Tibial nerve (tissue), 4 donors: Measurements from ENCODE around the gene AKR1B15. TPM values are rescaled to one million over a fixed set of nuclear protein-coding genes. Genes with fewer than 3 reads are reported as not detected.

Experiments used
- DNase-seq, 2 donors: peaks; one replicate each; pipeline ENCODE4 v3.0.0-alpha.2; 2019; ENCODE audit warnings: low spot score in 2 of 2
- H3K27ac ChIP-seq, 4 donors: fragments of 200-600 bp; sonication (generic) in 3 of 4; one replicate each; pipeline ENCODE4 v1.5.1; 2017 to 2019; ENCODE audit warnings: mild to moderate bottlenecking in 1 of 4
- H3K27me3 ChIP-seq, 2 donors: fragments of 200-600 bp; sonication (generic) in 1 of 2; one replicate each; pipeline versions ENCODE4 v1.5.1 to v1.6.0; 2017 to 2019
- H3K36me3 ChIP-seq, 3 donors: fragments of 200-600 bp; sonication (generic); one replicate each; pipeline ENCODE4 v1.5.1; 2018 to 2019
- H3K4me1 ChIP-seq, 4 donors: fragments of 200-600 bp; sonication (generic) in 3 of 4; one replicate each; pipeline ENCODE4 v1.5.1; 2017 to 2019
- H3K4me3 ChIP-seq, 4 donors: fragments of 200-600 bp; sonication (generic) in 3 of 4; one replicate each; pipeline ENCODE4 v1.5.1; 2017 to 2019; ENCODE audit warnings: mild to moderate bottlenecking in 1 of 4, moderate library complexity in 1 of 4
- H3K9me3 ChIP-seq, 4 donors: fragments of 200-600 bp; sonication (generic) in 3 of 4; one replicate each; pipeline ENCODE4 v1.5.1; 2017 to 2019
- EP300 ChIP-seq, 2 donors: sonication (generic); formaldehyde crosslinking; IDR thresholded peaks; one replicate each; pipeline ENCODE4 v1.6.1; 2017; ENCODE audit warnings: antibody characterized with exemption in 2 of 2, mild to moderate bottlenecking in 1 of 2
- POLR2A ChIP-seq, 2 donors: fragments of 450-650 bp; IDR thresholded peaks; one replicate each; pipeline ENCODE4 v1.6.1; 2017; ENCODE audit warnings: antibody characterized with exemption in 2 of 2, mild to moderate bottlenecking in 2 of 2, moderate library complexity in 2 of 2
- WGBS, 2 donors: methylation state at CpG; one replicate each; pipeline ENCODE4 v1.1.5; 2018; 5-methylcytosine and 5-hydroxymethylcytosine counted together
- total RNA-seq, 4 donors: library from RNA; depleted of rRNA; stranded (reverse); fragments of >200 nt; gene quantifications; one replicate each; pipeline ENCODE4 v1.1.0, GENCODE V29; 2016
- TF ChIP-seq, protein P1 (sequence below), 5 experiments: fragments of 200-600 bp in 3 of 5; fragments of 450-650 bp in 2 of 5; sonication (generic) in 3 of 5; IDR thresholded peaks; one replicate each; pipeline ENCODE4 v1.5.1; 2016 to 2019; ENCODE audit warnings: antibody characterized with exemption in 5 of 5, mild to moderate bottlenecking in 3 of 5, moderate library complexity in 2 of 5

Gene AKR1B15
- total RNA-seq, 4 donors from 2014 or later: 0.22 to 5.5 (median 1.4) TPM

GRCh38 chr7:134601459-134601858, 52.5 kb downstream of the AKR1B15 start:
- DNase-seq: no peak
- no peak overlapping the region for H3K4me3 ChIP-seq
- H3K9me3 ChIP-seq: no peaks in the 10 kb centered on the region
- H3K36me3 ChIP-seq: no peaks in the 10 kb centered on the region
- TF ChIP-seq EP300 (IDR thresholded peaks at IDR 0.05) (no peak), POLR2A (IDR thresholded peaks at IDR 0.05) (no peak)
- TF ChIP-seq, protein P1, sequence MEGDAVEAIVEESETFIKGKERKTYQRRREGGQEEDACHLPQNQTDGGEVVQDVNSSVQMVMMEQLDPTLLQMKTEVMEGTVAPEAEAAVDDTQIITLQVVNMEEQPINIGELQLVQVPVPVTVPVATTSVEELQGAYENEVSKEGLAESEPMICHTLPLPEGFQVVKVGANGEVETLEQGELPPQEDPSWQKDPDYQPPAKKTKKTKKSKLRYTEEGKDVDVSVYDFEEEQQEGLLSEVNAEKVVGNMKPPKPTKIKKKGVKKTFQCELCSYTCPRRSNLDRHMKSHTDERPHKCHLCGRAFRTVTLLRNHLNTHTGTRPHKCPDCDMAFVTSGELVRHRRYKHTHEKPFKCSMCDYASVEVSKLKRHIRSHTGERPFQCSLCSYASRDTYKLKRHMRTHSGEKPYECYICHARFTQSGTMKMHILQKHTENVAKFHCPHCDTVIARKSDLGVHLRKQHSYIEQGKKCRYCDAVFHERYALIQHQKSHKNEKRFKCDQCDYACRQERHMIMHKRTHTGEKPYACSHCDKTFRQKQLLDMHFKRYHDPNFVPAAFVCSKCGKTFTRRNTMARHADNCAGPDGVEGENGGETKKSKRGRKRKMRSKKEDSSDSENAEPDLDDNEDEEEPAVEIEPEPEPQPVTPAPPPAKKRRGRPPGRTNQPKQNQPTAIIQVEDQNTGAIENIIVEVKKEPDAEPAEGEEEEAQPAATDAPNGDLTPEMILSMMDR (IDR thresholded peaks at IDR 0.05): no peak
- WGBS, 2 donors: 75 to 77% methylated on average over 4 of the region's 4 CpGs
- H3K27me3 ChIP-seq: no peaks in the 10 kb centered on the region
- peak overlapping the region in 1 of 4 donors; percentile 22 for H3K27ac ChIP-seq
- peaks cover 0 to 18% (median 3%) of the 10 kb centered on the region in 4 donors for H3K4me1 ChIP-seq

DNA sequence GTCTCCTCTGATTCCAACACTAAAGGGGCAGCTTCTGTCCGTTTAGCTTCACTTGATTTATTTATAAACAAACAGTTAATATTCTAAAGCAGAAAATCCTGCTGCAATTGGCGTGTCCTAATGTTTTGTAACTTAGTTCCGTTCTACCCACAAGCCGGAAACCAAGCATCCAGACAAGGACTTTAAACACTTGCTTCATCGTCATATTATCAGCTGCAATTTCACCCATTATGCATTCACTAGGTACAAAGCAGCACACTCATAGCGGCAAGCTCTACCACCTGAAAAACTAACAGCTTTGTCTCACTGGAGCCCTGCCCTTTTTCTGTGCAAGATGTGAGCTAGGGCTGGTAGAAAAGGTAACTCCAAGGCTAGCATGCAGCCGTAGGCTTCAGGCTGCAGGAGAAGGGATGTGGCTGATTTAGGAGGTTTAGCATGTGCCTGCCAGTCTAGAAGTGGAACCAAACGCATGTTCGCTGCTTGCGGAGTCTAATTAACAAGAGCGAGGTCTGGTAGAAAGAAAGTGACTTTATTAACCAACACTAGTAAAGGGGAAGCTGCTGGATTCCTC, 54.1 kb downstream of the AKR1B15 start:
- Histone ChIP-seq H3K27ac (peak overlapping the region in 2 of 4 donors; percentile 20 to 49), H3K4me1 (peaks cover 0 to 25% (median 3%) of the 10 kb centered on the region in 4 donors), H3K36me3 (no peaks in the 10 kb centered on the region), H3K4me3 (peak overlapping the region in 2 of 4 donors; percentile 6 to 9), H3K27me3 (no peaks in the 10 kb centered on the region), H3K9me3 (no peaks in the 10 kb centered on the region)
- no peak for DNase-seq
- TF ChIP-seq, protein P1 (IDR thresholded peaks at IDR 0.05): no peak
- TF ChIP-seq EP300 (IDR thresholded peaks at IDR 0.05): peak in 1 of 2 donors; percentile 17
- no peak for TF ChIP-seq POLR2A (IDR thresholded peaks at IDR 0.05)
- WGBS, 2 donors: 45 to 46% methylated on average over 11 of the region's 11 CpGs

DNA sequence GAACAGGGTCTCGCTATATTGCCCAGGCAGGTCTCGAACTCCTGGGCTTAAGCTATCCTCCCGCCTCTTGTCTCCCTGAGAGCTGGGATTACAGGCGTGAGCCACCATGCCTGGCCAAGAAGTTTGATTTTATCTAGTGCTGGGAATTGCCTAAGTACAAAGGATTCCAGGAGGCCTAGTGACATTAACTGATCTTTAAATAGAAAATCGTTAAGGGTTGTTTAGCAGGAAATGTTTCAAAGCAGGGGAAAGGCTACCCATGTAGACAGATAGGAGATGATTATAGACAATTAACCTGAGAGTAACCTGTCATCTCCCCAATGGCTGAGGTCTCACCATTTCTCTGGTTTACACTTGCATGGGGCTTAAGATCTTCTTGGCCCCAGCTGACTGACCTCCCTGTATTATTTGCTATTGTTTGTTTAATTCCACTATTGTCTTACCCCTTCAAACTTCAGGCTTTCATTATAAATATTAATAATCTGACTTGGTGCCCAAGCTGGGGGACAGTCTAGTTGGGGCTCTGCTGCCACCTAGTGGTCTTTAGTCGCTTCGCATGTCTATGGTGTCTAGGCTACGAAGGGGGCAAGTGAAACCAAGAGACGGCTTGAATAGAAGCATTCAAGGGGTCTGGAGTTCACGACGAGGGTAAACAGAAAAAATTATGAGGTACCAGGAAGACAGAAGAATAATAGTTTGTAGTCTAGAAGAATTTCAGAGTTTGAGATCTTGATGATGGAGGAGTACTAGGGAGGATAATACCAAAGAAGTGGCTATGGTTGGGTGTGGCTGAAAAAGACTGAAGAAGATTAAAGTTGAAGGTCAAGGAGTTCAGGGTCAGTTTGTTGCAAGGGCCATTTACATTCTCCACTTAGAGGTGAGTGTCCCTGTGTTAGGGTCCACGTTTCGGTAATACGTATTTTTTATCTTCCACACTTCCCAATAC, 57.3 kb downstream of the AKR1B15 start:
- DNase-seq: peak; percentile 47 to 79
- Histone ChIP-seq H3K27ac (peak overlapping the region in 1 of 4 donors; percentile 39), H3K36me3 (no peaks in the 10 kb centered on the region), H3K4me3 (peak overlapping the region in 2 of 4 donors; percentile 8 to 26), H3K9me3 (no peaks in the 10 kb centered on the region), H3K27me3 (no peaks in the 10 kb centered on the region), H3K4me1 (peaks cover 0 to 27% (median 3%) of the 10 kb centered on the region in 4 donors)
- TF ChIP-seq, protein P1 (IDR thresholded peaks at IDR 0.05): peak; percentile 83 to 94 (median 86)
- no peak for TF ChIP-seq EP300 (IDR thresholded peaks at IDR 0.05)
- 30 to 32% methylated on average over 14 of the region's 14 CpGs for WGBS, 2 donors

GRCh38 chr7:134611611-134612151, 62.8 kb downstream of the AKR1B15 start:
- WGBS, 2 donors: 80 to 85% methylated on average over 6 of the region's 6 CpGs
- no peaks in the 10 kb centered on the region for H3K36me3 ChIP-seq
- peak overlapping the region in 1 of 4 donors; percentile 84 for H3K27ac ChIP-seq
- H3K4me1 ChIP-seq: peaks cover 0 to 26% (median 0%) of the 10 kb centered on the region in 4 donors
- no peak overlapping the region for H3K4me3 ChIP-seq
- no peak for DNase-seq
- no peaks in the 10 kb centered on the region for H3K27me3 ChIP-seq
- H3K9me3 ChIP-seq: no peaks in the 10 kb centered on the region
- no peak for TF ChIP-seq POLR2A (IDR thresholded peaks at IDR 0.05)
- no peak for TF ChIP-seq EP300 (IDR thresholded peaks at IDR 0.05)
- TF ChIP-seq, protein P1 (IDR thresholded peaks at IDR 0.05): no peak
